Thymus (tissue), 11 donors: Measurements from ENCODE around the gene NCAPH2. TPM values are rescaled to one million over a fixed set of nuclear protein-coding genes. Genes with fewer than 3 reads are reported as not detected.

Experiments
- DNase-seq, 9 donors: peaks; one replicate each; pipeline ENCODE4 v3.0.0-alpha.2; 2013; ENCODE audit warnings: low spot score in 9 of 9, low read depth in 6 of 9, missing footprints in 1 of 9
- H3K27ac ChIP-seq, 2 donors: one replicate each; pipeline ENCODE4 v1.5.1; 2013; ENCODE audit warnings: control low read depth in 1 of 2, low read depth in 1 of 2, low read length in 1 of 2, mild to moderate bottlenecking in 1 of 2, moderate library complexity in 1 of 2
- H3K27me3 ChIP-seq, 2 donors: one replicate each; pipeline ENCODE4 v1.5.1; 2013; ENCODE audit warnings: low read length in 1 of 2; ENCODE audit not compliant: control insufficient read depth in 2 of 2, insufficient read depth in 1 of 2
- H3K36me3 ChIP-seq, 2 donors: one replicate each; pipeline ENCODE4 v1.5.1; 2013; ENCODE audit warnings: low read length in 1 of 2, mild to moderate bottlenecking in 1 of 2, moderate library complexity in 1 of 2; ENCODE audit not compliant: control insufficient read depth in 2 of 2, insufficient read depth in 2 of 2
- H3K4me1 ChIP-seq, 2 donors: one replicate each; pipeline ENCODE4 v1.5.1; 2013; ENCODE audit warnings: low read length in 2 of 2; ENCODE audit not compliant: control insufficient read depth in 2 of 2, insufficient read depth in 2 of 2
- H3K4me3 ChIP-seq, 2 donors: one replicate each; pipeline ENCODE4 v1.5.1; 2013; ENCODE audit warnings: low read length in 2 of 2, control low read depth in 1 of 2, mild to moderate bottlenecking in 1 of 2
- H3K9me3 ChIP-seq, 2 donors: one replicate each; pipeline ENCODE4 v1.5.1; 2013; ENCODE audit warnings: low read length in 1 of 2, mild to moderate bottlenecking in 1 of 2; ENCODE audit not compliant: control insufficient read depth in 2 of 2, insufficient read depth in 1 of 2
- WGBS: extraction: QIAGEN DNeasy Blood & Tissue Kit; methylation state at CpG from one replicate; pipeline ENCODE4 v1.1.7; 2013; 5-methylcytosine and 5-hydroxymethylcytosine counted together
- polyA plus RNA-seq: library from polyadenylated mRNA; stranded (reverse); fragments of 200-250 nt; gene quantifications from one replicate; pipeline ENCODE4 v1.2.3, GENCODE V29; 2013
- total RNA-seq: library from RNA; stranded (reverse); fragments of 120-200 nt; gene quantifications from one replicate; pipeline ENCODE4 v1.2.4, GENCODE V29; 2013
- donor health status: healthy.

Gene NCAPH2
- total and polyA plus RNA-seq, 2 donors, result 40.8 to 57.6 TPM

GRCh38 chr22:50506611-50507420 is 1.2 kb upstream of the NCAPH2 start:
- H3K36me3 ChIP-seq, result peaks cover 21 to 44% of the 10 kb centered on the region in 2 donors
- H3K4me3 ChIP-seq, result peak overlapping the region; percentile 92 to 96
- peak overlapping the region; percentile 81 to 92 for H3K27ac ChIP-seq
- H3K4me1 ChIP-seq, result peaks cover 17 to 26% of the 10 kb centered on the region in 2 donors
- WGBS, result 59% methylated on average over 21 of the region's 21 CpGs
- H3K9me3 ChIP-seq, result no peaks in the 10 kb centered on the region
- H3K27me3 ChIP-seq, result no peaks in the 10 kb centered on the region
- DNase-seq, result no peak

GRCh38 chr22:50507421-50507990 is 518 bp upstream of the NCAPH2 start, which contains the start of gene LMF2:
Gene LMF2 (minus strand): TSS chr22:50507702. CDS start chr22:50507675, 27 bp downstream.
- H3K9me3 ChIP-seq, result no peaks in the 10 kb centered on the region
- peaks cover 27 to 38% of the 10 kb centered on the region in 2 donors for H3K36me3 ChIP-seq
- DNase-seq, result no peak
- peaks cover 17 to 26% of the 10 kb centered on the region in 2 donors for H3K4me1 ChIP-seq
- H3K4me3 ChIP-seq, result peak within 1 kb of the TSS; percentile 92 to 96
- no peaks in the 10 kb centered on the region for H3K27me3 ChIP-seq
- H3K27ac ChIP-seq, result peak within 1 kb of the TSS; percentile 88 to 98
- WGBS, result under 1% methylated on average over 57 of the region's 62 CpGs

GRCh38 chr22:50508897-50509296 is 873 bp downstream of the NCAPH2 start:
- 39% methylated on average over 3 of the region's 3 CpGs for WGBS

GRCh38 chr22:50513175-50513574 is 5.2 kb downstream of the NCAPH2 start:
- WGBS, result 98% methylated on average over 15 of the region's 15 CpGs
- peaks cover 31 to 37% of the 10 kb centered on the region in 2 donors for H3K36me3 ChIP-seq
- H3K4me3 ChIP-seq, result no peak overlapping the region
- no peak for DNase-seq
- H3K27ac ChIP-seq, result no peak overlapping the region
- H3K27me3 ChIP-seq, result no peaks in the 10 kb centered on the region
- H3K4me1 ChIP-seq, result peaks cover 7 to 13% of the 10 kb centered on the region in 2 donors
- H3K9me3 ChIP-seq, result no peaks in the 10 kb centered on the region

More at GRCh38 chr22:50508897-50509296, 873 bp downstream of the NCAPH2 start:
- Histone ChIP-seq H3K4me1 (peaks cover 17 to 26% of the 10 kb centered on the region in 2 donors), H3K27ac (peak overlapping the region; percentile 40 to 88), H3K9me3 (no peaks in the 10 kb centered on the region), H3K4me3 (peak overlapping the region; percentile 72 to 96), H3K27me3 (no peaks in the 10 kb centered on the region), H3K36me3 (peaks cover 19 to 24% of the 10 kb centered on the region in 2 donors)
- DNase-seq, result no peak

GRCh38 chr22:50516068-50516467 is 8.0 kb downstream of the NCAPH2 start:
- 98% methylated on average over 8 of the region's 8 CpGs for WGBS
- no peak for DNase-seq
- Histone ChIP-seq H3K27me3 (no peaks in the 10 kb centered on the region), H3K36me3 (peaks cover 54 to 57% of the 10 kb centered on the region in 2 donors), H3K4me1 (no peaks in the 10 kb centered on the region), H3K4me3 (no peak overlapping the region), H3K9me3 (no peaks in the 10 kb centered on the region), H3K27ac (no peak overlapping the region)

GRCh38 chr22:50516891-50517290 is 8.9 kb downstream of the NCAPH2 start:
- Histone ChIP-seq H3K4me3 (no peak overlapping the region), H3K9me3 (no peaks in the 10 kb centered on the region), H3K4me1 (no peaks in the 10 kb centered on the region), H3K36me3 (peaks cover 59 to 65% of the 10 kb centered on the region in 2 donors), H3K27me3 (no peaks in the 10 kb centered on the region), H3K27ac (no peak overlapping the region)
- WGBS, result 91% methylated on average over 16 of the region's 16 CpGs
- no peak for DNase-seq

GRCh38 chr22:50517495-50518260 is 9.7 kb downstream of the NCAPH2 start:
- DNase-seq, result no peak
- no peak overlapping the region for H3K27ac ChIP-seq
- H3K4me3 ChIP-seq, result no peak overlapping the region
- H3K36me3 ChIP-seq, result peaks cover 61 to 73% of the 10 kb centered on the region in 2 donors
- 98% methylated on average over 20 of the region's 20 CpGs for WGBS
- H3K27me3 ChIP-seq, result no peaks in the 10 kb centered on the region
- no peaks in the 10 kb centered on the region for H3K9me3 ChIP-seq
- no peaks in the 10 kb centered on the region for H3K4me1 ChIP-seq

- 98% methylated on average over 7 of the region's 7 CpGs for WGBS
These were observed 10.6 kb downstream of the NCAPH2 start for GRCh38 chr22:50518606-50519005.

More at GRCh38 chr22:50518606-50519005, 10.6 kb downstream of the NCAPH2 start:
- peaks cover 71 to 83% of the 10 kb centered on the region in 2 donors for H3K36me3 ChIP-seq
- no peaks in the 10 kb centered on the region for H3K4me1 ChIP-seq
- no peak overlapping the region for H3K4me3 ChIP-seq
- H3K27me3 ChIP-seq, result no peaks in the 10 kb centered on the region
- no peaks in the 10 kb centered on the region for H3K9me3 ChIP-seq
- H3K27ac ChIP-seq, result no peak overlapping the region
- no peak for DNase-seq
